ENCODE data around the gene MRTFA. TPM values are rescaled to one million over a fixed set of nuclear protein-coding genes. Genes with fewer than 3 reads are reported as not detected.

The MRTFA gene
- total RNA-seq, 2 experiments from 2014 or later = 47.7 to 66.9 TPM

- ChIA-PET CTCF (ENCODE audit: unreplicated experiment) (no interaction called here), POLR2A (interaction anchor here (0.8 kb wide), 1 partner anchor 187 kb away, joined by 3 read pairs; the partner anchor contains the start of gene DNAJB7)
- H3K4me3 ChIP-seq (ENCODE audit: low read depth, low read length, poor library complexity, severe bottlenecking) = no peak overlapping the region
- H3K4me1 ChIP-seq (ENCODE audit: insufficient read depth, low read length, poor library complexity, severe bottlenecking) = no peaks in the 10 kb centered on the region
- no peaks in the 10 kb centered on the region for H3K9me3 ChIP-seq (ENCODE audit: low read length)
- no peak overlapping the region for H3K4me2 ChIP-seq (ENCODE audit: low read length)
- no peaks in the 10 kb centered on the region for H3K36me3 ChIP-seq (ENCODE audit: insufficient read depth, low read length)
- no peak overlapping the region for H3K27ac ChIP-seq (ENCODE audit: low read depth, low read length, poor library complexity, severe bottlenecking)
- no peak overlapping the region for H2AFZ ChIP-seq (ENCODE audit: low read length)
- H4K20me1 ChIP-seq (ENCODE audit: insufficient read depth, low read length) = no peaks in the 10 kb centered on the region
- TF ChIP-seq, protein P1, sequence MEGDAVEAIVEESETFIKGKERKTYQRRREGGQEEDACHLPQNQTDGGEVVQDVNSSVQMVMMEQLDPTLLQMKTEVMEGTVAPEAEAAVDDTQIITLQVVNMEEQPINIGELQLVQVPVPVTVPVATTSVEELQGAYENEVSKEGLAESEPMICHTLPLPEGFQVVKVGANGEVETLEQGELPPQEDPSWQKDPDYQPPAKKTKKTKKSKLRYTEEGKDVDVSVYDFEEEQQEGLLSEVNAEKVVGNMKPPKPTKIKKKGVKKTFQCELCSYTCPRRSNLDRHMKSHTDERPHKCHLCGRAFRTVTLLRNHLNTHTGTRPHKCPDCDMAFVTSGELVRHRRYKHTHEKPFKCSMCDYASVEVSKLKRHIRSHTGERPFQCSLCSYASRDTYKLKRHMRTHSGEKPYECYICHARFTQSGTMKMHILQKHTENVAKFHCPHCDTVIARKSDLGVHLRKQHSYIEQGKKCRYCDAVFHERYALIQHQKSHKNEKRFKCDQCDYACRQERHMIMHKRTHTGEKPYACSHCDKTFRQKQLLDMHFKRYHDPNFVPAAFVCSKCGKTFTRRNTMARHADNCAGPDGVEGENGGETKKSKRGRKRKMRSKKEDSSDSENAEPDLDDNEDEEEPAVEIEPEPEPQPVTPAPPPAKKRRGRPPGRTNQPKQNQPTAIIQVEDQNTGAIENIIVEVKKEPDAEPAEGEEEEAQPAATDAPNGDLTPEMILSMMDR (conservative IDR thresholded peaks at IDR 0.05; ENCODE audit: low read length) = no peak
- TF ChIP-seq EZH2phosphoT487 (IDR thresholded peaks at IDR 0.05; ENCODE audit: borderline replicate concordance, low read depth, low read length) = no peak
- no TSS peak for BruUV-seq (replicated peaks)
- DNase-seq (ENCODE audit: low spot score) = no peak
- no peaks in the 10 kb centered on the region for H3K79me2 ChIP-seq (ENCODE audit: insufficient read depth, low read depth, low read length)
- H3K9me2 ChIP-seq (ENCODE audit: insufficient read depth, low read length) = no peaks in the 10 kb centered on the region
- intact Hi-C loops (cut with micrococcal nuclease; ENCODE audit: unreplicated experiment) = no loop called here
Measured at GRCh38 chr22:40674274-40674673, 37.8 kb upstream of the MRTFA start.

DNA sequence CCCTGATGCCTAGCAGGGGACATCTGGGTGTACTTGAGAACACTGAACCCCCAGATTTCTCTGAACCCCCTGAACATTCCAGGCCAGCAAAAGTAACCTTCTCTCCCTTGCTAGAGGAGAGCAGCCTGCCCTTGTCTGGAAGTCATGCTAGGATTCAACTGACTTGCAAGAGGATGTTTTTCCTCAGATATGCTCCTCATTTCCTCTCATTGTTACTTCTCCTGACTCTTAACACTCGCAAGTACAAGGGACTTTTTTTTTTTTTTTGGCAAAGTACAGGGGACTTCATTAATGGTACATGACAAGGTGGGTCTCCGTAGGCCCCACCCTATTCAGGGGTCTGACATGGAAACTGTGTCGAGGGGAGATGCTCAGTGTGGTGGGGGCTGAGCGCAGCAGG is 36.5 kb upstream of the MRTFA start:
- no TSS peak for BruUV-seq (replicated peaks)
- Histone ChIP-seq H3K36me3 (ENCODE audit: insufficient read depth, low read length) (no peaks in the 10 kb centered on the region), H4K20me1 (ENCODE audit: insufficient read depth, low read length) (no peaks in the 10 kb centered on the region), H3K4me2 (ENCODE audit: low read length) (no peak overlapping the region), H3K4me1 (ENCODE audit: insufficient read depth, low read length, poor library complexity, severe bottlenecking) (no peaks in the 10 kb centered on the region), H3K4me3 (ENCODE audit: low read depth, low read length, poor library complexity, severe bottlenecking) (no peak overlapping the region), H3K79me2 (ENCODE audit: insufficient read depth, low read depth, low read length) (no peaks in the 10 kb centered on the region), H3K9me3 (ENCODE audit: low read length) (no peaks in the 10 kb centered on the region), H3K27ac (ENCODE audit: low read depth, low read length, poor library complexity, severe bottlenecking) (no peak overlapping the region), H2AFZ (ENCODE audit: low read length) (no peak overlapping the region), H3K9me2 (ENCODE audit: insufficient read depth, low read length) (no peaks in the 10 kb centered on the region)
- no peak for DNase-seq (ENCODE audit: low spot score)
- intact Hi-C loops (cut with micrococcal nuclease; ENCODE audit: unreplicated experiment) = no loop called here
- TF ChIP-seq, protein P1 (conservative IDR thresholded peaks at IDR 0.05; ENCODE audit: low read length) = no peak
- TF ChIP-seq EZH2phosphoT487 (IDR thresholded peaks at IDR 0.05; ENCODE audit: borderline replicate concordance, low read depth, low read length) = no peak
- CTCF ChIA-PET (ENCODE audit: unreplicated experiment) = no interaction called here
- POLR2A ChIA-PET = no interaction called here

GRCh38 chr22:40671796-40672360 is 35.4 kb upstream of the MRTFA start:
- Histone ChIP-seq H3K4me1 (ENCODE audit: insufficient read depth, low read length, poor library complexity, severe bottlenecking) (no peaks in the 10 kb centered on the region), H3K9me2 (ENCODE audit: insufficient read depth, low read length) (no peaks in the 10 kb centered on the region), H3K27ac (ENCODE audit: low read depth, low read length, poor library complexity, severe bottlenecking) (no peak overlapping the region), H4K20me1 (ENCODE audit: insufficient read depth, low read length) (no peaks in the 10 kb centered on the region), H3K79me2 (ENCODE audit: insufficient read depth, low read depth, low read length) (no peaks in the 10 kb centered on the region), H3K36me3 (ENCODE audit: insufficient read depth, low read length) (no peaks in the 10 kb centered on the region), H2AFZ (ENCODE audit: low read length) (no peak overlapping the region), H3K4me3 (ENCODE audit: low read depth, low read length, poor library complexity, severe bottlenecking) (no peak overlapping the region), H3K4me2 (ENCODE audit: low read length) (no peak overlapping the region), H3K9me3 (ENCODE audit: low read length) (no peaks in the 10 kb centered on the region)
- ChIA-PET POLR2A (no interaction called here), CTCF (ENCODE audit: unreplicated experiment) (no interaction called here)
- no peak for TF ChIP-seq EZH2phosphoT487 (IDR thresholded peaks at IDR 0.05; ENCODE audit: borderline replicate concordance, low read depth, low read length)
- TF ChIP-seq, protein P1 (conservative IDR thresholded peaks at IDR 0.05; ENCODE audit: low read length) = no peak
- no TSS peak for BruUV-seq (replicated peaks)
- intact Hi-C loops (cut with micrococcal nuclease; ENCODE audit: unreplicated experiment) = no loop called here
- DNase-seq (ENCODE audit: low spot score) = no peak
